GM18873 (cell line): ENCODE data around the gene LMX1A.

ENCODE experiments used
- ATAC-seq: cut with Tn5 transposase; IDR thresholded peaks from one replicate; pipeline ENCODE4 v1.9.1; 2021; ENCODE audit warnings: mild to moderate bottlenecking, moderate library complexity, moderate number of reproducible peaks; ENCODE audit not compliant: unreplicated experiment, low FRiP score

The LMX1A gene

GRCh38 chr1:165369255-165369848, 12.8 kb upstream of the LMX1A start:
- no peak for ATAC-seq

GRCh38 chr1:165367375-165367993, 11.0 kb upstream of the LMX1A start:
- no peak for ATAC-seq

- ATAC-seq, result no peak
Measured at GRCh38 chr1:165365341-165365740, 8.8 kb upstream of the LMX1A start.

- ATAC-seq, result no peak
Measured at GRCh38 chr1:165364568-165365133, 8.1 kb upstream of the LMX1A start.

GRCh38 chr1:165356876-165357275, 361 bp upstream of the LMX1A start:
- no peak for ATAC-seq

GRCh38 chr1:165355139-165355976, 1.2 kb downstream of the LMX1A start:
- no peak for ATAC-seq

GRCh38 chr1:165354739-165355138, 1.8 kb downstream of the LMX1A start:
- ATAC-seq, result no peak

GRCh38 chr1:165353731-165354671, 2.5 kb downstream of the LMX1A start:
- ATAC-seq, result no peak

GRCh38 chr1:165352442-165353293, 3.8 kb downstream of the LMX1A start:
- ATAC-seq, result no peak

- no peak for ATAC-seq
Measured at GRCh38 chr1:165351863-165352441, 4.6 kb downstream of the LMX1A start.

GRCh38 chr1:165350840-165351239, 5.7 kb downstream of the LMX1A start:
- ATAC-seq, result no peak

GRCh38 chr1:165345502-165345901, 11.0 kb downstream of the LMX1A start:
- no peak for ATAC-seq

- ATAC-seq, result no peak
Measured at GRCh38 chr1:165344736-165345135, 11.8 kb downstream of the LMX1A start.

GRCh38 chr1:165344198-165344597, 12.3 kb downstream of the LMX1A start:
- no peak for ATAC-seq

- ATAC-seq, result no peak
Measured at GRCh38 chr1:165342587-165342986, 13.9 kb downstream of the LMX1A start.

- no peak for ATAC-seq
Measured at GRCh38 chr1:165342168-165342567, 14.3 kb downstream of the LMX1A start.

GRCh38 chr1:165339164-165339563, 17.4 kb downstream of the LMX1A start:
- ATAC-seq, result no peak

- ATAC-seq, result no peak
Measured at GRCh38 chr1:165330483-165330882, 26.0 kb downstream of the LMX1A start.

GRCh38 chr1:165329104-165329503, 27.4 kb downstream of the LMX1A start:
- ATAC-seq, result no peak
